SIG-M5 treated with dmso at 0.1 percent for 504 hours (cell line): ENCODE data around the gene C14orf93.
A peak's percentile ranks its signal among the peaks of the same experiment; 100 is the strongest.
"Not testable (repeated sequence)": the region's sequence is repeated elsewhere in the genome, so short reads cannot be mapped to it uniquely, and the experiment has no call there.

Source experiments
- DNase-seq: peaks from one replicate; lab custom pipeline; 2025; ENCODE audit not compliant: unreplicated experiment; lab: John Stamatoyannopoulos, UW

C14orf93 gene

DNA sequence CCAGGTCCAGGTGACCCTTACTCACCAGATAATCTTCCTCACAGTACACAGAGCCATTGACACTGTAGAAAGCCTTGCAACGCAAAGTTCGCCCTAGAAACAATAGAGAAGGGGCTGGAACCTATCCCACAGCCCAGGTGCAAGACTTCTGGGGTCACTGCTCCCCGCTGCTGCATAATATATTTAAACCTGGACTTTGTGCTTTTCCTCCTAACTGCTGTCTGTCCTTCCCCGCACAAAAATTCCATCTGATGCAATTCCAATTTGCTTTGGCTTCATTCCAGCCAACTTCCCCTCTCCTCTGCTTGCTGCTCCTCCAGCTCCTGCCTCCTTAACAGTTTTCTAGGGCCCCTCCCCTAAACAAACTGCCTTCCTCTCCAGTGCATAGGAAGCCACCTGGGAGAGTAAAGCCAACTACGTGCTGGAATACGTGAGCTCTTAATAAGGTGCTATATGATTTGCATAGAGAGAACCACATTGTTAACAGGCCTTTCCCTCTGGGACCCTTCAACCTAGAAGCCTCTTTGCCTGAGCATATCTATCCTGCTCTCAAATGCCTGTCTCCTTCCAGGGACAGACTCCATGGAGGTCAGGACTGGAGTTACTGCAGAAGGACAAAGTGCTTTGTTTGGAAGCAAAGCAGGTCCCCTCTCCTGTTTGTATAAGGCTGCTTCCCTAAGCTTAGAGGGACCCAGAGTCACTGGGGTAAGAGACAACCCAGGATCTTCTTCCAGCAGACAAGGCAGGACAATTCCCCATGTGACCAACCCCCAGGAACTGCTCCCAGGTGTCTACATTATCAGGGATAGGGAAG lies 33.1 kb downstream of the C14orf93 start:
- no peak for DNase-seq

DNA sequence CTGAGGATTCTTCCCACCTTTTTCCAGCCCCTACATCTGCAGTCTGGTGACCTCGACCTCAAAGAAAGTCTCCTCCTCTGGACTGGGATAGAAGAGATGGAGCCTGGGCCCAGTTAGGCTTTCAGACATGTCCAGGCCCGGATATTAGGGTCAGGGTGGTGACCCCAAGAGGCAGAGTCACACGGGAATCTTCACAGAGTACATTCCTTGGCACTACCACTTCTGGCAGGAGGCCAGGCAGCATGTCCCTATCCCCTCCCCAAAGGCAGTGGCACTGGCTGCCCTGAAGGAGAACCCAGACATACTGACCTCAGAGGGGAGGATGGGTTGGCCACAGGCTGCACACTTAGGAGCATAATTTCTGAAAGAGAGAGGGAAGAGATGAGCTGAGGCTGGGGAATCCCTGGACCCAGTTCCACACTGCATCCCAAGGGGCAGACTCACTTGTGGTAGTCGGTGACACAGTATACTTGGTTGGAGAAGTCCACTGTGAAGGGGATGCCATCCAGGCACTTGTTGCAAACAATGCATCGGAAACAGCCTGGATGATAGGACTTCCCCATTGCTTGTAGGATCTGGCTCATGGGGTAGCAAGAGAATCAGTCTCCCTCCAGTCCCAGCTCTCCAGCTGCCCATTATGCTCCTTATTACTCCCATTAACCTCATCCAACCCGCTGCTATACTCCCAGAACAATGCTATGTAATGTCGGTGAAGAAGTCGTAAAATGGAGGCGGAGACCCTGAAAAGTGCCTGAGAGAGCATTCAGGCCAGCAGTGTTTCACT lies 35.2 kb downstream of the C14orf93 start:
- DNase-seq, result no peak

- DNase-seq, result peak; percentile 57
Observed at GRCh38 chr14:22973217-22974032, 36.5 kb downstream of the C14orf93 start.

GRCh38 chr14:22972313-22972930 lies 37.5 kb downstream of the C14orf93 start:
- DNase-seq, result no peak

DNA sequence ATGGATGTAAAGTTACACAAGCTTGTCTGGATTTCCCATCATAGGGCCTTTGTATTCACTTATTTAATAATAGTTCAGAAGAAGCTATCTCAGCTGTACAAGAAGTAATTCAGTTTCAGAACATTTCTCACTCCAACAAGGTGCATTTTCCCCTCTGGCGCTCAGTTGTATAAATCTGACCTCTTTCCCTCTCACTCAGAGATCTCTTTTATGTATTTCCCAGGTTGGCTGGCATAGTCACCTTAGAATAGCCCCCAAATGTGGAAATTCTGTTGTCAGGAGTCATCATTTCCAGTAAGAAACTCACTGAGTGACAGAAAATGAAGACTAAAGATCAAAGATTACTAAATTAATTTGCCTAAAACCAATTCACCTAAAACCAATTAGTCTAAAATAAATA lies 38.8 kb downstream of the C14orf93 start:
- DNase-seq, result no peak

GRCh38 chr14:22966783-22967269 lies 43.1 kb downstream of the C14orf93 start:
- no peak for DNase-seq

GRCh38 chr14:22965916-22966782 lies 43.8 kb downstream of the C14orf93 start:
- not testable (repeated sequence) for DNase-seq

DNA sequence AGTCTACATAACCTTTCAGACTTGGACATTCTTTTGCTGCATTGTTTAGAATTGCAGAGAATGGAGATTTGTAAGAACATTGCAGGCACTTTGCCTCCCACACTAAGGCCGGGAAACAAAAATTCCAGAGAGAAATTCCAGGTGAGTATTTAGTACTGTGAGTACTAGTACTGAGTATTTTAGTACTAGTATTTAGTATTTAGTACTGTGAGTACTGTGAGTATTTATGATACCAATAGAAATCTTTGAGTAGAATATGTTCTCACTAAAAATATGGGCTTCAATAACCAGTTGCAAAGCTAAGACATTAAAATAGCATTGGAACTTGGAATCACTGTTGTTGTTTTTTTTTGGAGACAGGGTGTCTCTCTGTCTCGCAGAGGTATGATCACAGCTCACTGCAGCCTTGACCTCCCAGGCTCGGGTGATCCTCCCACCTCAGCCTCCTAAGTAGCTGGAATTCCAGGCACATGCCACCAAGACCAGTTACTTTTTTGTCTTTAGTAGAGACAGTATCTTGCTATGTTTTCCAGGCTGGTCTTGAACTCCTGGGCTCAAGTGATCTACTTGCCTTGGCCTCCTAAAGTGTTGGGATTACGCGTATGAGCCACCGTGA lies 47.8 kb downstream of the C14orf93 start:
- no peak for DNase-seq

- no peak for DNase-seq
Observed at GRCh38 chr14:22955702-22956569, 54.0 kb downstream of the C14orf93 start.

GRCh38 chr14:22952418-22952817 lies 57.5 kb downstream of the C14orf93 start:
- no peak for DNase-seq

DNA sequence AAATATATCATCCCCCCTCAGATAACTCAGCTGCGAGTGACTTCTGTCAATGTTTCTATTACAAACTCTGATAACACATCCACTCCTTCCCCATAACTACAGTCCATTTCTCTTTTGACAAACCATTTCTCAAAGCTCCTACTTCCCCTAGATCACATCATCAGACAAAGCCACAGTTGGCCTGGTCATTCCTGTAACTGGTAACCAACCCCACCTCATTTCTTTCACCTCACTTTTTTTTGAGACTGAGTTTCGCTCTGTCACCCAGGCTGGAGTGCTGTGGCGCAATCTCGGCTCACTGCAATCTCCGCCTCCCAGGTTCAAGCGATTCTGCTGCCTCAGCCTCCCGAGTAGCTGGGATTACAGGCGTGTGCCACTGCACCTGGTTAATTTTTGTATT lies 58.1 kb downstream of the C14orf93 start:
- DNase-seq, result peak; percentile 38

GRCh38 chr14:22945642-22946041 lies 64.3 kb downstream of the C14orf93 start:
- DNase-seq, result no peak

DNA sequence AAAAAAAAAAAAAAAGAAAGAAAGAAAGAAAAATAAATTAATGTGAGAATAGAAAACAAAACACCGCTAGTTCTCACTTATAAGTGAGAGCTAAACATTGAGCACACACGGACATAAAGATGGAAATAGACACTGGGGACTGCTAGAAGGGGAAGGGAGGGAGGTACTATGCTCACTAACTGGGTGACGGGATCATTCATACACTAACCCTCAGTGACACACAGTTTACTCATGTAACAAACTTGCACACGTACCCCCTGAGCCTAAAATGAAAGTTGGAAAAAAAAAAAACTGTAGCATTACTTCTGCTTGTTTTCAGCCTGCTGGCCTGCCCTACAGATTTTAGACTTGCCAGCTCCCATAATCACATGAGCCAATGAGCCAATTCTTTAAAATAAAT lies 70.3 kb downstream of the C14orf93 start:
- no peak for DNase-seq
